Measurements from ENCODE around the gene ANO2. TPM values are rescaled to one million over a fixed set of nuclear protein-coding genes. Genes with fewer than 3 reads are reported as not detected.

The ANO2 gene
- total and polyA plus RNA-seq, 7 experiments from 2014 or later = not detected

DNA sequence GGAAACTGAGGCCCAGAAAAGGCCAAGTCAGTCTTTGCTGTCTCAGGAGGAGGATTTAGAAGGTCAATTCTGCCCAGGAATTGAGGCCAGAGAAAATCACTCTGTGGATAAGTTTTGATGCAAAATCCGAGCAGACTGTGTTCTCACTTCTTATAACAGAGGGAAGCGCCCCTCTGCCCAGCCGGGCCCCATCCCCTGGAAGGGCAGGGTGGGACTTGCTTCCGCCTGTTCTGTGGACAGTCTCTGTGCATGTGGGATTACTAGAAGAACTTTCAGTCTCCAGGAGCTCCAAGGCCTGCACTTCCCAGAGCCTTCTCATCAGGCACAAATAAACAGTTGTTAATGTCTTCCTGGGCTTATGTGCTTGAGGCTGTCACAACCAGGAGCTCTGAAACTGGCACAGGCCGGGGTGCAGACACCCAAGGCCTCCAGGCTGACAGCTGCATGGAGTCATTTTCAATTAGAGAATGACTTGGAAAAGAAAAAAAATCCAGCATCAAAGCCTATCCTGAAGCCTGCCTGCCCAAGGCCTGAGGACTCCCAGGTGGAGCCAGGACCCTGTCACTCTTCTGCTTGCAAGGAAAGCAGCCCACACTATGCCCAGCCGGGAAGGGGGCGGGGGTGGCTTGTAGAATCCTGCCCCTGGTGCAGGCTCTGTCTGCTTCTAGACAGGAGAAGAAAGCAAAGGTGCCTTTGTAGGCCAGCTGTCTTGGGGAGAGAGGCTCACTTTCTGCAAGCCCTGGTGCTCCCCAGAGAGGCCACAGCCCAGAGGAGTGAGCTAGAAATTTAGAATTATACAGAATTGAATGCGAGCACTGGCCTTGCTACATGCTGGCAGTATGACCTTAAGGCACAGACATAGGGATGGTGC is 428.5 kb downstream of the ANO2 start:
- Histone ChIP-seq H3K4me1 (ENCODE audit: control insufficient read depth in 2 of 2, insufficient read depth in 2 of 2, low read length in 2 of 2) (no peaks in the 10 kb centered on the region), H3K4me3 (ENCODE audit: low read length) (no peak overlapping the region), H3K36me3 (ENCODE audit: control insufficient read depth in 2 of 3, insufficient read depth in 3 of 3, low read length in 3 of 3) (no peaks in the 10 kb centered on the region), H3K27ac (ENCODE audit: low read depth, low read length) (no peak overlapping the region), H3K9me3 (ENCODE audit: control insufficient read depth in 2 of 3, low read length in 3 of 3) (no peaks in the 10 kb centered on the region), H3K27me3 (ENCODE audit: control insufficient read depth in 2 of 2, insufficient read depth in 2 of 2, low read length in 2 of 2) (no peaks in the 10 kb centered on the region)
- Mint-ChIP-seq H3K4me3 (no peak overlapping the region), H3K9me3 (no peaks in the 10 kb centered on the region), H3K4me1 (no peaks in the 10 kb centered on the region), H3K36me3 (no peaks in the 10 kb centered on the region), H3K27me3 (peaks cover 3 to 9% (median 7%) of the 10 kb centered on the region in 5 donors), H3K27ac (no peak overlapping the region)
- ChIA-PET POLR2A (no interaction called here), CTCF (no interaction called here)
- DNase-seq (no peak), ATAC-seq (no peak)
- intact Hi-C loops (cut with micrococcal nuclease) = no loop called here

DNA sequence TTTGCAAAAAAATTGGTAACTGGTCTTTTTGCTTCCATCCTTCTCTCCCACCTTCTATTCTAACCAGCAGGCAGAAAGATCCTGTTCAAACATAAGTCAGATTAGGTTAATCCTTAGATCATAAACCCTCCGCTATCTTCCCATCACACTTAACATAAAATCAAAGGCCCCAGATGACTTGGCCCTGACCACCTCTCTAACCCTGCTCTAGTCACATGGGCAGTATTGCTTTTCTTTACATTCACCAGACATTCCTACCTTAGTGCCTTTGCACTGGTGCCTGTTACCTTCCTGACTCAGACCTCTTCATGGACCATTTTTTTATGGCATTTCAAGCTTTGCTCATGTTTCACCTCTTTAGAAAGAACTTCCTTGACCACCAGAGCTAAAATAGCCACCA is 429.6 kb downstream of the ANO2 start:
- peaks cover 8 to 19% (median 15%) of the 10 kb centered on the region in 5 donors for H3K27me3 Mint-ChIP-seq
- peaks cover 0 to 5% (median 0%) of the 10 kb centered on the region in 7 donors for H3K4me1 Mint-ChIP-seq
- H3K4me3 ChIP-seq (ENCODE audit: low read length) = no peak overlapping the region
- H3K27ac Mint-ChIP-seq = no peak overlapping the region
- DNase-seq (no peak), ATAC-seq (no peak)
- no peaks in the 10 kb centered on the region for H3K36me3 Mint-ChIP-seq
- no peaks in the 10 kb centered on the region for H3K27me3 ChIP-seq (ENCODE audit: control insufficient read depth in 2 of 2, insufficient read depth in 2 of 2, low read length in 2 of 2)
- intact Hi-C loops (cut with micrococcal nuclease) = no loop called here
- CTCF ChIA-PET = no interaction called here
- H3K9me3 Mint-ChIP-seq = no peaks in the 10 kb centered on the region
- no peak overlapping the region for H3K27ac ChIP-seq (ENCODE audit: low read depth, low read length)
- no peaks in the 10 kb centered on the region for H3K9me3 ChIP-seq (ENCODE audit: control insufficient read depth in 2 of 3, low read length in 3 of 3)
- H3K4me1 ChIP-seq (ENCODE audit: control insufficient read depth in 2 of 2, insufficient read depth in 2 of 2, low read length in 2 of 2) = no peaks in the 10 kb centered on the region
- H3K4me3 Mint-ChIP-seq = no peak overlapping the region
- no peaks in the 10 kb centered on the region for H3K36me3 ChIP-seq (ENCODE audit: control insufficient read depth in 2 of 3, insufficient read depth in 3 of 3, low read length in 3 of 3)
- POLR2A ChIA-PET = no interaction called here

DNA sequence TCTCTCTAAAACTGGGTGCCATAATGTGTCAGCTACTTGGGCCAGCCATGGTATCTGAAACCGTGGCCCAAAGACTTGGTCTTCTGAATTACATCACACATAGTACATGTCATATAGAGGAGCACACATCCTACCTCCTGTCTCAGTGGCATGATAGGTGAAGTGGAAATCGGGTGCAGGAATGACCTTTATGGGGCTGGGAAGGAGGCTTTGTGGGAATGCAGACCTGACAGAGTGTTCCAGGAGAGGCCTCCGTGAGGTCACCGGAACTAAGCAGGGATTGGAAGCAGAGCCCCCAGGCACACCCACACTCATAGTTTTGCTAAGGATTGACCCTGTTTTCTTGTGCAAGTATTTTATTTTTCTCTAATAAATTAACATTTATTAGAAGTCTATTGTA is 430.5 kb downstream of the ANO2 start:
- Histone ChIP-seq H3K36me3 (ENCODE audit: control insufficient read depth in 2 of 3, insufficient read depth in 3 of 3, low read length in 3 of 3) (no peaks in the 10 kb centered on the region), H3K27ac (ENCODE audit: low read depth, low read length) (no peak overlapping the region), H3K4me3 (ENCODE audit: low read length) (no peak overlapping the region), H3K4me1 (ENCODE audit: control insufficient read depth in 2 of 2, insufficient read depth in 2 of 2, low read length in 2 of 2) (no peaks in the 10 kb centered on the region), H3K27me3 (ENCODE audit: control insufficient read depth in 2 of 2, insufficient read depth in 2 of 2, low read length in 2 of 2) (no peaks in the 10 kb centered on the region), H3K9me3 (ENCODE audit: control insufficient read depth in 2 of 3, low read length in 3 of 3) (no peaks in the 10 kb centered on the region)
- Mint-ChIP-seq H3K9me3 (no peaks in the 10 kb centered on the region), H3K27ac (no peak overlapping the region), H3K4me3 (no peak overlapping the region), H3K4me1 (peaks cover 0 to 5% (median 0%) of the 10 kb centered on the region in 7 donors), H3K36me3 (no peaks in the 10 kb centered on the region), H3K27me3 (peaks cover 8 to 19% (median 15%) of the 10 kb centered on the region in 5 donors)
- DNase-seq (no peak), ATAC-seq (no peak)
- POLR2A ChIA-PET = no interaction called here
- CTCF ChIA-PET = no interaction called here
- intact Hi-C loops (cut with micrococcal nuclease) = no loop called here

DNA sequence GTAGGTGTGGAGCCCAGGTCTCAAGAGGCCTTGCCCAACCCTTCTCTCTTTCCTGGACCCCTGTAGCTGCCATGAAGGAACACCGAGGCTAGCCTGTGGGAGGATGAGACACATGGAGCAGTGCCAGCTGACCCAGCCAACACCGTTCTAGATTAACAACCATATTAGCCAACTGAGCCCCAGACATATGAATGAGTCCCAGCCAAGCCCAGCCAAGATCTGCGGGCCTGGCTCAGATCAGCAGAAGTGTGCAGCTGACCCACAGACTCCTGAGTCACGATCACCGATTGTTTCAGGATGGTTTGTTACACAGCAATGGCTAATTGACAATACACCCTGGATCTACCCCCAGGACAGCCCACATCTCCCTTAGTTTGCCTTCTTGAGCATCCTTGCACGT is 431.0 kb downstream of the ANO2 start:
- POLR2A ChIA-PET = no interaction called here
- intact Hi-C loops (cut with micrococcal nuclease) = no loop called here
- no peaks in the 10 kb centered on the region for H3K36me3 Mint-ChIP-seq
- CTCF ChIA-PET = no interaction called here
- H3K27ac ChIP-seq (ENCODE audit: low read depth, low read length) = no peak overlapping the region
- H3K27me3 ChIP-seq (ENCODE audit: control insufficient read depth in 2 of 2, insufficient read depth in 2 of 2, low read length in 2 of 2) = no peaks in the 10 kb centered on the region
- H3K9me3 ChIP-seq (ENCODE audit: control insufficient read depth in 2 of 3, low read length in 3 of 3) = no peaks in the 10 kb centered on the region
- peaks cover 0 to 5% (median 0%) of the 10 kb centered on the region in 7 donors for H3K4me1 Mint-ChIP-seq
- peaks cover 8 to 19% (median 15%) of the 10 kb centered on the region in 5 donors for H3K27me3 Mint-ChIP-seq
- H3K4me3 Mint-ChIP-seq = no peak overlapping the region
- H3K4me3 ChIP-seq (ENCODE audit: low read length) = no peak overlapping the region
- no peaks in the 10 kb centered on the region for H3K36me3 ChIP-seq (ENCODE audit: control insufficient read depth in 2 of 3, insufficient read depth in 3 of 3, low read length in 3 of 3)
- no peak overlapping the region for H3K27ac Mint-ChIP-seq
- ATAC-seq = no peak
- H3K4me1 ChIP-seq (ENCODE audit: control insufficient read depth in 2 of 2, insufficient read depth in 2 of 2, low read length in 2 of 2) = no peaks in the 10 kb centered on the region
- DNase-seq = no peak
- no peaks in the 10 kb centered on the region for H3K9me3 Mint-ChIP-seq

DNA sequence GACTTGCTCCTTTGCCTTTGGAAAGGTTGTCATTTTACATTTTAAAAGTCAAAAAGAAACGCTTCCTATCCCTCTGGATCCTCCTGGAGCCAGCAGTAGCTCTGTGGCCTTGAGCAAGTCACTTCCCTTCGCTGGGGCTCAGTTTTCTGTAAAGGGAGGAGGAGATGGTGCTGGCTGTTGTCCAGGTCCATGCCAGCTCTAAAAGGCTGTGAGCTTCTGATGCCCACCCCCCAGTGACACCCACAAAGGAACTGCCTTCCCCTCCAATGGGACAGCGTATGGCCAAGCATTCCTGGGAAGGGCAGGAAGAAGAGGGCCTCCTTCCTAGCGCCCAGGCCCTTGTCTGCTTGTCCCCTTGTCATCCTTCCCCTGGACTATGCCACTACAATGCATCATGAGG is 431.7 kb downstream of the ANO2 start:
- ChIA-PET POLR2A (no interaction called here), CTCF (no interaction called here)
- Mint-ChIP-seq H3K27me3 (peaks cover 8 to 19% (median 15%) of the 10 kb centered on the region in 5 donors), H3K4me1 (peaks cover 0 to 5% (median 0%) of the 10 kb centered on the region in 7 donors), H3K36me3 (no peaks in the 10 kb centered on the region), H3K9me3 (no peaks in the 10 kb centered on the region), H3K4me3 (no peak overlapping the region), H3K27ac (no peak overlapping the region)
- Histone ChIP-seq H3K4me3 (ENCODE audit: low read length) (no peak overlapping the region), H3K36me3 (ENCODE audit: control insufficient read depth in 2 of 3, insufficient read depth in 3 of 3, low read length in 3 of 3) (no peaks in the 10 kb centered on the region), H3K27me3 (ENCODE audit: control insufficient read depth in 2 of 2, insufficient read depth in 2 of 2, low read length in 2 of 2) (no peaks in the 10 kb centered on the region), H3K4me1 (ENCODE audit: control insufficient read depth in 2 of 2, insufficient read depth in 2 of 2, low read length in 2 of 2) (no peaks in the 10 kb centered on the region), H3K9me3 (ENCODE audit: control insufficient read depth in 2 of 3, low read length in 3 of 3) (no peaks in the 10 kb centered on the region), H3K27ac (ENCODE audit: low read depth, low read length) (no peak overlapping the region)
- intact Hi-C loops (cut with micrococcal nuclease) = no loop called here
- DNase-seq (no peak), ATAC-seq (no peak)

Other genes with a start within 250 kb of the ANO2 start
- gene VWF, start 179.4 kb upstream of the ANO2 start, total RNA-seq = under 1 TPM in 3 of 5 experiments, not detected in 2; 0.21 to 0.34 (median 0.32) TPM
- not detected for gene VWF, start 179.4 kb upstream of the ANO2 start, polyA plus RNA-seq

All from naive thymus-derived CD4-positive, alpha-beta T cell (primary cell).